Measurements from ENCODE around the gene POU4F3. TPM values are rescaled to one million over a fixed set of nuclear protein-coding genes. Genes with fewer than 3 reads are reported as not detected.

The POU4F3 gene
- total RNA-seq, 1 donor from 2014 or later, result 9.5 TPM

- Mint-ChIP-seq H3K27ac (ENCODE audit: unreplicated experiment) (no peak overlapping the region), H3K9me3 (ENCODE audit: unreplicated experiment) (no peaks in the 10 kb centered on the region), H3K4me3 (ENCODE audit: unreplicated experiment) (no peak overlapping the region), H3K4me1 (ENCODE audit: low read depth, unreplicated experiment) (peaks cover 5% of the 10 kb centered on the region), H3K36me3 (ENCODE audit: unreplicated experiment) (no peaks in the 10 kb centered on the region), H3K27me3 (ENCODE audit: unreplicated experiment) (no peaks in the 10 kb centered on the region)
- DNase-seq, result no peak
- no peak for TF ChIP-seq CTCF (IDR thresholded peaks at IDR 0.05; ENCODE audit: partially characterized antibody, unreplicated experiment)
Observed at GRCh38 chr5:146311278-146311677, 27.4 kb upstream of the POU4F3 start.

- no peaks in the 10 kb centered on the region for H3K9me3 Mint-ChIP-seq (ENCODE audit: unreplicated experiment)
- TF ChIP-seq CTCF (IDR thresholded peaks at IDR 0.05; ENCODE audit: partially characterized antibody, unreplicated experiment), result no peak
- no peak for DNase-seq
- H3K27ac Mint-ChIP-seq (ENCODE audit: unreplicated experiment), result no peak overlapping the region
- H3K4me3 Mint-ChIP-seq (ENCODE audit: unreplicated experiment), result no peak overlapping the region
- H3K36me3 Mint-ChIP-seq (ENCODE audit: unreplicated experiment), result no peaks in the 10 kb centered on the region
- no peaks in the 10 kb centered on the region for H3K27me3 Mint-ChIP-seq (ENCODE audit: unreplicated experiment)
- H3K4me1 Mint-ChIP-seq (ENCODE audit: low read depth, unreplicated experiment), result peaks cover 5% of the 10 kb centered on the region
Observed at GRCh38 chr5:146313027-146313426, 25.6 kb upstream of the POU4F3 start.

GRCh38 chr5:146321571-146321970 is 17.1 kb upstream of the POU4F3 start:
- no peak for TF ChIP-seq CTCF (IDR thresholded peaks at IDR 0.05; ENCODE audit: partially characterized antibody, unreplicated experiment)
- peaks cover 4% of the 10 kb centered on the region for H3K4me1 Mint-ChIP-seq (ENCODE audit: low read depth, unreplicated experiment)
- peaks cover 5% of the 10 kb centered on the region for H3K27me3 Mint-ChIP-seq (ENCODE audit: unreplicated experiment)
- no peak overlapping the region for H3K27ac Mint-ChIP-seq (ENCODE audit: unreplicated experiment)
- no peak overlapping the region for H3K4me3 Mint-ChIP-seq (ENCODE audit: unreplicated experiment)
- no peak for DNase-seq
- H3K9me3 Mint-ChIP-seq (ENCODE audit: unreplicated experiment), result no peaks in the 10 kb centered on the region
- H3K36me3 Mint-ChIP-seq (ENCODE audit: unreplicated experiment), result peaks cover 8% of the 10 kb centered on the region

- H3K9me3 Mint-ChIP-seq (ENCODE audit: unreplicated experiment), result no peaks in the 10 kb centered on the region
- H3K27ac Mint-ChIP-seq (ENCODE audit: unreplicated experiment), result no peak overlapping the region
- no peak for TF ChIP-seq CTCF (IDR thresholded peaks at IDR 0.05; ENCODE audit: partially characterized antibody, unreplicated experiment)
- no peak for DNase-seq
- H3K4me1 Mint-ChIP-seq (ENCODE audit: low read depth, unreplicated experiment), result peaks cover 15% of the 10 kb centered on the region
- peaks cover 5% of the 10 kb centered on the region for H3K27me3 Mint-ChIP-seq (ENCODE audit: unreplicated experiment)
- H3K4me3 Mint-ChIP-seq (ENCODE audit: unreplicated experiment), result no peak overlapping the region
- no peaks in the 10 kb centered on the region for H3K36me3 Mint-ChIP-seq (ENCODE audit: unreplicated experiment)
Observed at GRCh38 chr5:146327257-146327870, 11.3 kb upstream of the POU4F3 start.

GRCh38 chr5:146327989-146328388 is 10.7 kb upstream of the POU4F3 start:
- H3K4me3 Mint-ChIP-seq (ENCODE audit: unreplicated experiment), result no peak overlapping the region
- H3K4me1 Mint-ChIP-seq (ENCODE audit: low read depth, unreplicated experiment), result peaks cover 13% of the 10 kb centered on the region
- no peak for TF ChIP-seq CTCF (IDR thresholded peaks at IDR 0.05; ENCODE audit: partially characterized antibody, unreplicated experiment)
- no peaks in the 10 kb centered on the region for H3K36me3 Mint-ChIP-seq (ENCODE audit: unreplicated experiment)
- peaks cover 5% of the 10 kb centered on the region for H3K27me3 Mint-ChIP-seq (ENCODE audit: unreplicated experiment)
- DNase-seq, result no peak
- peaks cover under 1% of the 10 kb centered on the region for H3K9me3 Mint-ChIP-seq (ENCODE audit: unreplicated experiment)
- H3K27ac Mint-ChIP-seq (ENCODE audit: unreplicated experiment), result no peak overlapping the region
